Right cardiac atrium (tissue), 5 donors: ENCODE data around the gene RNF148. TPM values are rescaled to one million over a fixed set of nuclear protein-coding genes. Genes with fewer than 3 reads are reported as not detected.

ENCODE experiments used
- ATAC-seq, 2 donors: fragments of 200-7000 bp; cut with Tn5 transposase; one replicate each; pipeline versions ENCODE4 v1.8.0 to v1.9.1; 2020; ENCODE audit warnings: moderate library complexity in 2 of 2, mild to moderate bottlenecking in 1 of 2
- DNase-seq, 3 donors: peaks; one replicate each; pipeline ENCODE4 v3.0.0-alpha.2; 2020
- H3K27ac ChIP-seq: one replicate; pipeline ENCODE4 v1.5.1; 2013; ENCODE audit warnings: mild to moderate bottlenecking, low read length, control low read depth, moderate library complexity
- H3K27me3 ChIP-seq: one replicate; pipeline ENCODE4 v1.6.1; 2013; ENCODE audit not compliant: control insufficient read depth, insufficient read depth
- H3K4me1 ChIP-seq: one replicate; pipeline ENCODE4 v1.6.1; 2013; ENCODE audit warnings: low read length; ENCODE audit not compliant: control insufficient read depth, insufficient read depth
- H3K4me3 ChIP-seq: one replicate; pipeline ENCODE4 v1.5.1; 2013; ENCODE audit warnings: low read length, control low read depth
- H3K9me3 ChIP-seq: one replicate; pipeline ENCODE4 v1.6.1; 2013; ENCODE audit warnings: low read length; ENCODE audit not compliant: control insufficient read depth
- WGBS: extraction: QIAGEN DNeasy Blood & Tissue Kit; methylation state at CpG from one replicate; pipeline ENCODE4 v1.1.7; 2013; 5-methylcytosine and 5-hydroxymethylcytosine counted together
- intact Hi-C, 4 donors: fragments of 100-400 bp; cut with DNase I; formaldehyde crosslinking; loops; one replicate each; pipeline versions ENCODE4 v1.11.0 to v1.14.0; 2022 to 2023
- long read RNA-seq, 4 donors: library from polyadenylated mRNA; unstranded; transcript quantifications; one replicate each; pipeline ENCODE4 v2.0.0, GENCODE V29; 2020 to 2021
- polyA plus RNA-seq: library from polyadenylated mRNA; stranded (reverse); fragments of 200-250 nt; gene quantifications from one replicate; pipeline ENCODE4 v1.2.3, GENCODE V29; 2013
- total RNA-seq, 4 donors: library from RNA; stranded (reverse); fragmentation: NEBNext Ultra II Directional; extraction: Animal tissue kit (Norgen Biotek cat#: 25700); gene quantifications; one replicate each; pipeline ENCODE4 v1.2.1, GENCODE V29; 2021
- donor health status: healthy with polysubstance abuse.
- donor health status: DM: no; HTN: yes; CAD: no.
- donor health status: DM: no; HTN: no; CAD: no.
- donor health status: DM: no; HTN: yes; CAD: no; lungs with severe emphysema.
- donor health status: DM: yes; HTN: yes; CAD: no.

The RNF148 gene, protein sequence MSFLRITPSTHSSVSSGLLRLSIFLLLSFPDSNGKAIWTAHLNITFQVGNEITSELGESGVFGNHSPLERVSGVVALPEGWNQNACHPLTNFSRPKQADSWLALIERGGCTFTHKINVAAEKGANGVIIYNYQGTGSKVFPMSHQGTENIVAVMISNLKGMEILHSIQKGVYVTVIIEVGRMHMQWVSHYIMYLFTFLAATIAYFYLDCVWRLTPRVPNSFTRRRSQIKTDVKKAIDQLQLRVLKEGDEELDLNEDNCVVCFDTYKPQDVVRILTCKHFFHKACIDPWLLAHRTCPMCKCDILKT
- under 1 TPM; 0.25 to 0.61 (median 0.32) TPM for total RNA-seq
- polyA plus RNA-seq, result 0.09 TPM
- long read RNA-seq, donor 1, result 0 reads
- long read RNA-seq, donor 2, result 0 reads
- long read RNA-seq, donor 3, result 0 reads
- long read RNA-seq, donor 4, result 0 reads

DNA sequence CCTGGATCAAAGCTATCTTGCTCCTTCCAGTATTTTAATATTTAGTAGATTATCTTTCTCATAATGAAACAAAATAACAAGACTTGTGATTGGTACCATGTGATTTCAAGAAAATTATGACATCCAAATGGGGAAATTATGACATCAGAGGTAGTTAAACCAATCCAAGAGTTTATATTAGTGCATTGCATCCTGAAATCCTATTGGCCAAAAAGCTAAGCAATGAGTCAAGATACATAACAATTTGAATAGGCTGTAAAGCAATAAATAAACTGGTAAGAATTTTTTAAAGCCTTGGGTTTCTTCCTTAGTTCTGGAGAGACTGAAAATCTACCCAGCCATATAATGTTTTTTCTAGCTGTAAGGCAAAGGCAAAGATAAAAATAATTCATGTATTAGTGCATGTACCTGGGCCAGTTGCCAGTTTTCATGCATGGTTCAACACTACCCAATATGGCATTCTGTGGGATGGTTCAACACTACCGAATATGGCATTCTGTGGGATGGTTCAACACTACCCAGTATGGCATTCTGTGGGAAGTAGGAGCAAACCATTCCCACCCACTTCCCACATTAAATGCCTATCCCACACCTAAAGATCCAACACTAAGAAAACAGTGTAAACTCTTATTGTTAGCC is at the start of gene RNF148:
TSS of gene RNF148 (minus strand) at position 51 of the 639 bp plus-strand sequence. CDS start 172 bp downstream, outside the sequence.
- Histone ChIP-seq H3K4me3 (no peak within 1 kb of the TSS), H3K27me3 (no peaks in the 10 kb centered on the region), H3K27ac (no peak within 1 kb of the TSS), H3K9me3 (no peaks in the 10 kb centered on the region), H3K4me1 (no peaks in the 10 kb centered on the region)
- 93% methylated on average over 1 of the region's 1 CpG for WGBS
- intact Hi-C loops, result no loop called here
- DNase-seq, result no peak
- no peak for ATAC-seq

DNA sequence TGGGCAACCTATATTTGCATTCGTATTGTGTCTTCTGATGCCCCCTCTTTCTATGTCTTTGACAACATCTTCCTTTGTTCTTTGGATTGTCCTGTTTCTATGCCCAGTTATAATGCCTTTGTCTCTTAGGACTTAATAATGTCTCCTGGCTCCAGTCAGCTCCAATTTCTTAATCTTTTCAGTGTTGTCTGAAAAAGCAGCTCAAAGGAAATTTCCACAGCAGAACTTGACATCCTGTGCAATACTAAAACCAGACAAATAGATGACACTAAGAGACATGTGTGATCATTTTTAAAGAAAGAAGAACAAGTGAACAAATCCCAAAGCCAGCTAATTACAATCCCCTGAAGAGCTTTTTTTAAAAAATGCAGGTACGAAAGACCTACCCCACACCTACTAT is 47.7 kb upstream of the RNF148 start:
- Histone ChIP-seq H3K27ac (no peak overlapping the region), H3K27me3 (no peaks in the 10 kb centered on the region), H3K4me3 (no peak overlapping the region), H3K4me1 (no peaks in the 10 kb centered on the region), H3K9me3 (no peaks in the 10 kb centered on the region)
- 86% methylated on average over 2 of the region's 2 CpGs for WGBS
- DNase-seq (no peak), ATAC-seq (no peak)
- intact Hi-C loops, result no loop called here

DNA sequence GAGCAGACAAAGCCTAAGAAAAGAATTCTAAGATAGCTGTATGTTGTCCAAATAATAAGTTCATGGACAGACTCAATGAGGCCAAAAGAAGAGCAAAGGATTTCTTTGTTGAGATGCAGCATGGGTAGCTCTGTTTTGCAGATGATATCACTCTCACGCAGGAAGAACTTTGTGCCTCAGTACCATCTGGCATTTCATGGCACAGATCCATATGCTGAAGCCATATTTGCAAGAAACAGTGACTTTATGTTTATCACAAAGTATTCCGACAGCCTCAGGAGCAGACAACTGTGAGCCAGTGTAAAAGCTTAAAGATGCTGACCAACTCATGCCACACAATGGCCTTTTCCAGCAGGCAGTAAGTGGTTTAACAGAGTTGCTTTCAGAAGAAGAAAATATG is 45.5 kb upstream of the RNF148 start:
- no peak overlapping the region for H3K27ac ChIP-seq
- H3K9me3 ChIP-seq, result no peaks in the 10 kb centered on the region
- DNase-seq (no peak), ATAC-seq (no peak)
- no peaks in the 10 kb centered on the region for H3K4me1 ChIP-seq
- no peak overlapping the region for H3K4me3 ChIP-seq
- H3K27me3 ChIP-seq, result no peaks in the 10 kb centered on the region
- WGBS, result 84% methylated on average over 2 of the region's 2 CpGs
- intact Hi-C loops, result no loop called here

DNA sequence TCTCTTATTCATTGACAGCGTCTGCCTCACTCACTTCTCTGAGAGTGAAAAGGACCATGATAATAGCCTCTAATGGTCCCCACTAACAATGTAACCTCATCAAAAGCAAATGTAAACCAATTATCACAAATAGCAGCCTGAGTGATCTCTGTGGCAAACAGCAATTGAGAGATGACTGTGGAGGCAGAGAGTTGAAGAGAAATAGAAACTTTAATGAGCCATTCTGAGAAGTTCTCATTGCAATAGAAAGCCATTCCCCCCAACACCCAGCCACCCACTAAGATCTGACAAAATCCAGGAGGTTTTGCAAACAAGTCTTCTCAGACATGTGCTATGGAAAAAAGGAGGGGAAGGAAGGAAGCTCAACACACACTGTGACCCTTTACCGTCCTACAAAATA is 44.2 kb upstream of the RNF148 start:
- no peak for DNase-seq
- Histone ChIP-seq H3K4me3 (no peak overlapping the region), H3K27me3 (no peaks in the 10 kb centered on the region), H3K9me3 (no peaks in the 10 kb centered on the region), H3K27ac (no peak overlapping the region), H3K4me1 (no peaks in the 10 kb centered on the region)
- WGBS, result 70% methylated on average over 2 of the region's 2 CpGs
- ATAC-seq, result no peak
- intact Hi-C loops, result no loop called here

DNA sequence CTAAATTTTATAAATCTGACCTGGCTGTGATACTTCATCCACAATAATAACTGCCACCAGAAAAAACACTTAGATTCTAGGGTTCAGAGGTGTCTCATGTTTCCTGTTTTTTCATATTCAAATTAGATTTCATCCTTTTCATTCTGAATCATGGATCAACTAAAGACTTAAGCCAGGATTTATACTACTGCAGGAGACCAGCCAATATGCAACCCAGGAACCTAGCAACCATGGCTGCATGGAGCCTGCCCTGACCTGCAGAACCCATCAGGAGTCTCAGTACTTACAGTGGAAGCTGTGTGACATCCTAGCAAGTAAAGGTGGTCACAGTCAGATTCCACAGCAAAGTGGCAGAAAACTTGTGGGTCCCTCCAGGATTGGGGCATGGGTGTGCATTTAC is 40.5 kb upstream of the RNF148 start:
- Histone ChIP-seq H3K9me3 (no peaks in the 10 kb centered on the region), H3K4me1 (no peaks in the 10 kb centered on the region), H3K4me3 (no peak overlapping the region), H3K27ac (no peak overlapping the region), H3K27me3 (no peaks in the 10 kb centered on the region)
- intact Hi-C loops, result no loop called here
- DNase-seq (no peak), ATAC-seq (no peak)

DNA sequence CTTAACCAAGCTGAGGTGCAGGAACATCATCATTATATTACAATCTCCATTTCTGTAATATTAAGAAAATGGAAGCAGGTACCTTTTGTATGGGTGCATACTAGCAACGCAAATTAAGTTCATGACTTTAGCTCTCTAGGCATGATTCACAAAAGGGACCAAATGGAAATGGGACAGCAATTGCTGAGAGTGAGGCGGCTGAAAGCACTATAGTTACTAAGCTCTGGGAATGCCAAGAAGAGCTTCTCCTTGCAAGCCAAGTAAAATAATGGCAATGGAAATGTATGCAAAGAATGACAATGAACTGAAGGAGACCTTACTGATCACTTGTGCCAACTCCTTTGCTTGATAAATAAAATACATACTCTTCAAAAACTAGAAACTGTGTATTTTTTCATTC is 36.2 kb upstream of the RNF148 start:
- H3K27me3 ChIP-seq, result no peaks in the 10 kb centered on the region
- ATAC-seq, result no peak
- WGBS, result 68% methylated on average over 2 of the region's 2 CpGs
- no peak overlapping the region for H3K4me3 ChIP-seq
- H3K27ac ChIP-seq, result no peak overlapping the region
- no peaks in the 10 kb centered on the region for H3K9me3 ChIP-seq
- DNase-seq, result no peak
- intact Hi-C loops, result no loop called here
- no peaks in the 10 kb centered on the region for H3K4me1 ChIP-seq

DNA sequence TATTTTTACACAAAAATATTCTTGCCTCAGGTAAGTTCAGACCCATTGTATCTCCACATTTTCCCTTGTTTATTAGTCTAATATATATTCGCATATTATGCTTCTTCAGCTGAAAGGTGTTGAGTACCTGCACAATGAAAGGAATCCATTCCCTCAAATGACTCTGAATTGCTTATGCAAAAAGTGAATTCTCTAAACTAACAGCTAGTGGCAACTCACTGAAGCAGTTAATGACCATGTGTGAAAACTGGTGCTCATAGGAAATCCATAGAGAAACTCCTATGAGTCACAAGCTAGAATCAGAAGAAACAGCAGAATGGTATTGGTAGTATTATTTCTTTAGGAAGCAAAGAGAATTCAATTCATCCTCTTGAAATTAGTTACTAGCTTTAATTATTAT is 33.5 kb upstream of the RNF148 start:
- Histone ChIP-seq H3K9me3 (no peaks in the 10 kb centered on the region), H3K27me3 (no peaks in the 10 kb centered on the region), H3K4me1 (no peaks in the 10 kb centered on the region), H3K4me3 (no peak overlapping the region), H3K27ac (no peak overlapping the region)
- intact Hi-C loops, result no loop called here
- DNase-seq, result no peak
- ATAC-seq, result no peak
- 90% methylated on average over 1 of the region's 1 CpG for WGBS

DNA sequence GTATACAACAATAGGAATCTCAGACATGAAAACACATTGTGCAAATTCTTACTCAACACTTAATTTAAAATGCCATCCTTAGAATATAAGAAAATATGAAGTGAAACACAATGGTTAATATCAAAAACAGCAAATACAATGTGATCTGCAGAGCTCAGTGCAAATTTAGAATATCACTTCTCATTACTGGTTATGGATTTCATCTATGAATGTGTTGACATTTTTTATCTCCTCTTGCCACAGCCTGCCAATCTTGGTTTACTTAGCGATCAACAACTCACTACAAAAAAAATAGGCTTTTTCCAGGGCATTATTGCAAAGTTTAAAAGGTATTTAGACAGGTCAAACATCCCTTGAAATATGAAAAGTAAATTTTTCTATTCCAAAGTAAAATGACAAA is 25.0 kb upstream of the RNF148 start:
- Histone ChIP-seq H3K4me3 (no peak overlapping the region), H3K9me3 (no peaks in the 10 kb centered on the region), H3K4me1 (peaks cover 2% of the 10 kb centered on the region), H3K27me3 (no peaks in the 10 kb centered on the region), H3K27ac (no peak overlapping the region)
- WGBS, result 40% methylated on average over 1 of the region's 1 CpG
- no peak for DNase-seq
- intact Hi-C loops, result no loop called here
- no peak for ATAC-seq

DNA sequence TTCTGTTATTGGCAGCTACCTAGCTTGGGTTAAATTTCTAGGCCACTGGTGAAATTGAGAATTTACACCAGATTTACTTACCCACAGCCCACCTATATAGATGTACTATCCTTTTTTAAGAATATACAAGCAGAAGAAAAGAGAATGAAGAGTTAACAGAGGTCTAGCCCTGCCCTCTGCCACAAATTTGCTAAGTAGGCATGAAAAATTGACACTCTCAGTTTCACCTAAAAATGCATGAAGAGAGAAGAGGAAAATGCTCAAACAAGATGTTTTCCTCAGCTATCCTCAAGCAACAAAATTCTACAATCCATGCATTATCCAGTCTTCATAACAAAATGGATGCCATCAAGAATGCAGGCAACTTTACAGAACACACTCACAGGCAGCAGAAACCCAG is 24.6 kb upstream of the RNF148 start:
- DNase-seq (no peak), ATAC-seq (no peak)
- H3K27ac ChIP-seq, result no peak overlapping the region
- H3K27me3 ChIP-seq, result no peaks in the 10 kb centered on the region
- H3K9me3 ChIP-seq, result no peaks in the 10 kb centered on the region
- H3K4me3 ChIP-seq, result no peak overlapping the region
- intact Hi-C loops, result no loop called here
- H3K4me1 ChIP-seq, result peaks cover 2% of the 10 kb centered on the region

DNA sequence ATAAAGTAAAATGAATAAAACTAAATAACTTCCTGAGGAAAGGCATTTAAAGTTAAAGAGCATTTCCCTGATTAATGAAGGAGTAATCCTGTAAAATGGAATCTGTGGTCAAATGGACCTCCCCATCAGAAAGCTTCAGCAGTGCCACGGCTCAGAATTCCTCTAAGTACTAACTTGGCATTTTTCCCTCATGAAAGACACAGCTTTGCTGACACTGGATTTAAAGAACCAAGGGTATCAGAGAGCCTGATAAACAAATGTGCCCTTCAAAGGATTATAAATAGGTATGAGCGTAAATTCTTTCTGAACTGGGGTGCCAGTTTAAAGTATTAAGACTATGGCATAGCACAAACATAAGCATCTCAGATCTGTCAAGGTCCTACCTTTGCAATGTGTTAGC is 24.2 kb upstream of the RNF148 start:
- WGBS, result 57% methylated on average over 2 of the region's 2 CpGs
- intact Hi-C loops, result no loop called here
- H3K27ac ChIP-seq, result no peak overlapping the region
- no peaks in the 10 kb centered on the region for H3K9me3 ChIP-seq
- ATAC-seq (no peak), DNase-seq (no peak)
- H3K27me3 ChIP-seq, result no peaks in the 10 kb centered on the region
- peaks cover 2% of the 10 kb centered on the region for H3K4me1 ChIP-seq
- no peak overlapping the region for H3K4me3 ChIP-seq

DNA sequence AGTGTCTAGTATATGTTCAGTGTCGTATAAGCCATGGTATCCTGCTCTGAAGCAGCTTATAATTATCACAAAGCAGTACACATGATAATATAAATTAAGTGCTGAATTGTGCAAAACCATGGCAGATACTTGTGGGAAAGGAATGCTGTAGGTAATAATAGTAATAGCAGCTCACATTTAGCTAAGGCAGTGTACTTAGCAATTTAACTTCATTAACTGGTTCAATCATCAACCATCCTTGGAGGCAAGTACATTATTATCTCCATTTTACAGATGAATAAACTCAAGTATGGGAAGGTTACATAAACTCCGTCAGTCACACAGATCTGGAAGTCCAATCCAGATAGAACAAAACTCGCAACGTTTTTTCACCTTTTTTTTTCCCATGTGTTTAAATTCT is 21.6 kb upstream of the RNF148 start:
- H3K9me3 ChIP-seq, result no peaks in the 10 kb centered on the region
- H3K27me3 ChIP-seq, result no peaks in the 10 kb centered on the region
- 84% methylated on average over 4 of the region's 4 CpGs for WGBS
- DNase-seq (no peak), ATAC-seq (no peak)
- H3K4me3 ChIP-seq, result no peak overlapping the region
- H3K27ac ChIP-seq, result no peak overlapping the region
- peaks cover 2% of the 10 kb centered on the region for H3K4me1 ChIP-seq
- intact Hi-C loops, result no loop called here
